Heart left ventricle (tissue), 16 donors: ENCODE data around the gene THAP11. TPM values are rescaled to one million over a fixed set of nuclear protein-coding genes. Genes with fewer than 3 reads are reported as not detected.

ENCODE experiments used
- ATAC-seq, 4 donors: fragments of 200-7000 bp; cut with Tn5 transposase; one replicate each; pipeline ENCODE4 v1.9.1; 2020 to 2022; ENCODE audit warnings: moderate library complexity in 4 of 4, mild to moderate bottlenecking in 3 of 4, moderate number of reproducible peaks in 1 of 4
- DNase-seq, 5 donors: peaks; one replicate each; pipeline ENCODE4 v3.0.0-alpha.2; 2020
- H3K27ac ChIP-seq, 12 donors: fragments of 200-600 bp; sonication (generic) in 4 of 12; one replicate each; pipeline versions ENCODE4 v1.5.0 to v1.8.0; 2016 to 2022; ENCODE audit warnings: mild to moderate bottlenecking in 2 of 12
- H3K27me3 ChIP-seq, 9 donors: fragments of 200-600 bp; sonication (generic) in 2 of 9; one replicate each; pipeline versions ENCODE4 v1.5.1 to v1.8.0; 2016 to 2022; ENCODE audit warnings: mild to moderate bottlenecking in 3 of 9
- H3K36me3 ChIP-seq, 9 donors: fragments of 200-600 bp; sonication (generic) in 2 of 9; one replicate each; pipeline versions ENCODE4 v1.5.0 to v1.8.0; 2018 to 2022; ENCODE audit warnings: mild to moderate bottlenecking in 2 of 9
- H3K4me1 ChIP-seq, 12 donors: fragments of 200-600 bp; sonication (generic) in 4 of 12; one replicate each; pipeline versions ENCODE4 v1.5.0 to v1.8.0; 2016 to 2022; ENCODE audit warnings: mild to moderate bottlenecking in 3 of 12
- H3K4me3 ChIP-seq, 12 donors: fragments of 200-600 bp; sonication (generic) in 4 of 12; one replicate each; pipeline versions ENCODE4 v1.5.0 to v1.8.0; 2017 to 2022; ENCODE audit warnings: mild to moderate bottlenecking in 9 of 12, moderate library complexity in 4 of 12
- H3K9me3 ChIP-seq, 12 donors: fragments of 200-600 bp; sonication (generic) in 4 of 12; one replicate each; pipeline versions ENCODE4 v1.5.0 to v1.8.0; 2016 to 2022; ENCODE audit warnings: mild to moderate bottlenecking in 1 of 12
- POLR2A ChIP-seq, 2 donors: fragments of 450-650 bp; IDR thresholded peaks; one replicate each; pipeline ENCODE4 v1.6.1; 2017; ENCODE audit warnings: antibody characterized with exemption in 2 of 2, mild to moderate bottlenecking in 2 of 2, moderate library complexity in 2 of 2
- WGBS, 4 donors: extraction: QIAGEN DNeasy Blood & Tissue Kit in 2 of 4; methylation state at CpG; one replicate each; pipeline versions ENCODE4 v1.1.5 to v1.1.7; 2013 to 2018; 5-methylcytosine and 5-hydroxymethylcytosine counted together
- intact Hi-C, 10 donors: fragments of 100-400 bp; cut with DNase I; formaldehyde crosslinking; loops; one replicate each; pipeline versions ENCODE4 v1.11.1 to v1.14.2; 2022
- polyA plus RNA-seq, 2 donors: library from polyadenylated mRNA; stranded (reverse); fragments of 200-250 nt; gene quantifications; one replicate each; pipeline ENCODE4 v1.2.3, GENCODE V29; 2013
- total RNA-seq, 9 donors: library from RNA; depleted of rRNA in 2 of 9; stranded (reverse); fragments of >200 nt in 2 of 9; fragmentation: NEBNext Ultra II Directional in 3 of 9; extraction: Animal tissue kit (Norgen Biotek cat#: 25700) in 3 of 9; gene quantifications; one replicate each; pipeline versions ENCODE4 v1.1.0 to v1.2.4, GENCODE V29; 2016 to 2023
- TF ChIP-seq, protein P1 (sequence below), 12 donors: fragments of 200-600 bp; sonication (generic) in 4 of 12; IDR thresholded peaks; one replicate each; pipeline versions ENCODE4 v1.5.0 to v1.8.0; 2018 to 2022; ENCODE audit warnings: antibody characterized with exemption in 12 of 12, mild to moderate bottlenecking in 5 of 12
- donor health status: ischemic (EF 13 %, LVEDD 7.1; RV severe dilation, severe dysfunction).
- donor health status: healthy with polysubstance abuse.
- donor health status: DM: no; HTN: yes; CAD: no.
- donor health status: DM: no; HTN: no; CAD: no.
- donor health status: ischemic (EF 25% LVEDD 6.9; RV normal size, moderate dysfunction).
- donor health status: ischemic (EF 25% LVEDD 5.7; RV mildly dilated, moderate dysfunction).
- donor health status: healthy.
- donor health status: DM: yes; HTN: yes; CAD: no.
- donor health status: ischemic (EF 35%, LVEDD 5.7; RV mildly dilated, moderate dysfunction).
- donor health status: nonischemic (EF 11% LVEDD 7.7; RV severe dilation, severe dysfunction).
- donor health status: DM: yes; HTN: yes; CAD: no.
- donor health status: PGD.
- donor health status: ischemic (EF 29% LVEDD 5.4; RV normal size, mild dysfunction).
- donor health status: nonischemic (EF 23%, LVEDD 6.1; RV moderate dilation, normal function).

THAP11 gene
- total and polyA plus RNA-seq, 11 donors: 10.6 to 87.5 (median 27.4) TPM

DNA sequence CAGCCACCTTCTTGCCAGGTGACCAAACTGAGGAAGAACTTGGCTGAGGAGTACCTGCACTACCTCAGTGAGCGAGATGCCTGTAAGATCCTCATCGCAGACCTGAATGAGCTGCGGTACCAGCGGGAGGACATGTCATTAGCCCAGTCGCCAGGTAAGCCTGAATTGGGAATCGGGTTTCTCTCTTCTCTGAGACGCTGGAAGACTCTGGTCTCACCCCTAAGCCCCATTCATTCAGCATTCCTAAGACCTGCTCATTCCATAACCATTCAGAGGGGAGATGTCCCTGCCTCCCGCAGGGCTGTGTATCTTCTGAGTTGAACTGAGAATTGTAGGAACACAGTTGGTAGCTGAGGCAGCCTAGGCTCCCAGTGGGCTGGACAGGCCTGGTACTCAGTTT lies 17.0 kb upstream of the THAP11 start:
- no peak overlapping the region for H3K4me3 ChIP-seq
- no peak for TF ChIP-seq POLR2A (IDR thresholded peaks at IDR 0.05)
- TF ChIP-seq, protein P1, sequence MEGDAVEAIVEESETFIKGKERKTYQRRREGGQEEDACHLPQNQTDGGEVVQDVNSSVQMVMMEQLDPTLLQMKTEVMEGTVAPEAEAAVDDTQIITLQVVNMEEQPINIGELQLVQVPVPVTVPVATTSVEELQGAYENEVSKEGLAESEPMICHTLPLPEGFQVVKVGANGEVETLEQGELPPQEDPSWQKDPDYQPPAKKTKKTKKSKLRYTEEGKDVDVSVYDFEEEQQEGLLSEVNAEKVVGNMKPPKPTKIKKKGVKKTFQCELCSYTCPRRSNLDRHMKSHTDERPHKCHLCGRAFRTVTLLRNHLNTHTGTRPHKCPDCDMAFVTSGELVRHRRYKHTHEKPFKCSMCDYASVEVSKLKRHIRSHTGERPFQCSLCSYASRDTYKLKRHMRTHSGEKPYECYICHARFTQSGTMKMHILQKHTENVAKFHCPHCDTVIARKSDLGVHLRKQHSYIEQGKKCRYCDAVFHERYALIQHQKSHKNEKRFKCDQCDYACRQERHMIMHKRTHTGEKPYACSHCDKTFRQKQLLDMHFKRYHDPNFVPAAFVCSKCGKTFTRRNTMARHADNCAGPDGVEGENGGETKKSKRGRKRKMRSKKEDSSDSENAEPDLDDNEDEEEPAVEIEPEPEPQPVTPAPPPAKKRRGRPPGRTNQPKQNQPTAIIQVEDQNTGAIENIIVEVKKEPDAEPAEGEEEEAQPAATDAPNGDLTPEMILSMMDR (IDR thresholded peaks at IDR 0.05): no peak
- peak in 1 of 5 donors; percentile 11 for DNase-seq
- WGBS, 4 donors: 87 to 91% (median 88%) methylated on average over 8 of the region's 8 CpGs
- intact Hi-C loops: loop anchor here in 1 of 10 donors (5.0 kb wide), 2 partner anchors 153 to 217 kb away; no protein-coding TSS in a partner anchor
- ATAC-seq: no peak
- H3K27ac ChIP-seq: no peak overlapping the region
- no peaks in the 10 kb centered on the region for H3K4me1 ChIP-seq
- no peaks in the 10 kb centered on the region for H3K27me3 ChIP-seq
- H3K36me3 ChIP-seq: peaks cover 0 to 38% (median 20%) of the 10 kb centered on the region in 9 donors
- no peaks in the 10 kb centered on the region for H3K9me3 ChIP-seq

DNA sequence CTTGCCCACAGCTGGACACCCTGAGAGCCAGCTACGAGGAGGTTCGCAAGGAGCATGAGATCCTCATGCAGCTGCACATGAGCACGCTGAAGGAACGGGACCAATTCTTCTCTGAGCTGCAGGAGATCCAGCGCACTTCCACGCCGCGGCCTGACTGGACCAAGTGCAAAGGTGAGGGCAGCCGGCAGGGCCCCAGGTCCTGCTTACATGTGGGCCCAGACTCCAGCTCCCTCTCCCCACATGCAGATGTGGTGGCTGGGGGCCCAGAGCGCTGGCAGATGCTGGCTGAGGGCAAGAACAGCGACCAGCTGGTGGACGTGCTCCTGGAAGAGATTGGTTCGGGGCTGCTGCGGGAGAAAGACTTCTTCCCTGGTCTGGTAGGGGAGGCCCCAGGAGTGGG lies 16.2 kb upstream of the THAP11 start:
- intact Hi-C loops: loop anchor here in 1 of 10 donors (5.0 kb wide), 2 partner anchors 154 to 216 kb away; no protein-coding TSS in a partner anchor
- ATAC-seq: no peak
- no peaks in the 10 kb centered on the region for H3K27me3 ChIP-seq
- H3K27ac ChIP-seq: no peak overlapping the region
- no peaks in the 10 kb centered on the region for H3K9me3 ChIP-seq
- H3K36me3 ChIP-seq: peaks cover 0 to 45% (median 28%) of the 10 kb centered on the region in 9 donors
- no peak overlapping the region for H3K4me3 ChIP-seq
- H3K4me1 ChIP-seq: no peaks in the 10 kb centered on the region
- TF ChIP-seq, protein P1 (IDR thresholded peaks at IDR 0.05): no peak
- no peak for TF ChIP-seq POLR2A (IDR thresholded peaks at IDR 0.05)
- peak in 1 of 5 donors; percentile 42 for DNase-seq
- WGBS, 4 donors: 88 to 96% (median 94%) methylated on average over 9 to 14 of the region's 14 CpGs

DNA sequence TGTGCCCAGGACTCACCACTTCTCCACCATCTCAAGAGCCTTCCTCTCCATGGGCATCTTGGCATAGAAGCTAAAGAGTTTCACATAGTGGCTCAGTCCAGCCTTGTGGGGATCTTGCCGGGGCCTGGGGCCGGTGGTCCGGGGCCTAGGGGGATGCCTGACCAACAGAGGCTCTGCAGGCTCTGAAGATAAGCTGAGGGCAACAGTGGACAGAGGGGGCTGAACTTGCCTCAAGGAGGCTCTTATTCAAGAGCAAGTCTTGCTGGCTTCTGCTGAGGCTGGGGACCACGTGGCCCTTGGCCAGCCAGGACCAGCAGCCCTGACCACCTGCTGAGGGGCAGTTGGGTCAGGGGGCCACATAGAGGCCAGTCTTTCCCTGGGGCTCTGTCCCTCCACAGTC lies 13.5 kb upstream of the THAP11 start:
- Histone ChIP-seq H3K9me3 (no peaks in the 10 kb centered on the region), H3K4me3 (no peak overlapping the region), H3K36me3 (peaks cover 0 to 58% (median 40%) of the 10 kb centered on the region in 9 donors), H3K4me1 (peaks cover 0 to 13% (median 8%) of the 10 kb centered on the region in 12 donors), H3K27ac (no peak overlapping the region), H3K27me3 (no peaks in the 10 kb centered on the region)
- no peak for ATAC-seq
- TF ChIP-seq POLR2A (IDR thresholded peaks at IDR 0.05): no peak
- TF ChIP-seq, protein P1 (IDR thresholded peaks at IDR 0.05): no peak
- peak in 1 of 5 donors; percentile 39 for DNase-seq
- intact Hi-C loops: loop anchor here in 1 of 10 donors (5.0 kb wide), 2 partner anchors 156 to 214 kb away; no protein-coding TSS in a partner anchor
- 94 to 96% (median 96%) methylated on average over 4 of the region's 4 CpGs; no CpG with 5 or more reads in 1 of the 4 donors for WGBS, 4 donors

DNA sequence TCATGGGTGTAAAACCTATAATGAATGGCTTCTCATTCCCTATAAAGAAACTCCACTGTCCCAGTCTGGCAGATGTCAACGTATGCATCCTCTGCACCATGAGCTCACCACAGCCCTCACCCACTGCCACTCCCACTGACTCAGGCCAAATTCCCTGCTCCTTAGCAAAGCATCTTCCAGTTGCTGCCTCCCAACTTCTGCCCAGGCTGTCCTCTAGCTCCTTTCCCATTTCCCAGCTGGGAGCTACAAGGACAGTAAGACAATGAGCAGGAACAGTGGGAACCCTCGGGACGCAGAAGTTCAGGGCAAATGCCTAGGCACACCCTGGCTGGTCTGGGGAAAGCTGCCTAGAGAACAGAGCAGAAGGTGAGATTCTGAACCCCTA lies 9.1 kb upstream of the THAP11 start:
- peak overlapping the region in 10 of 12 donors; percentile 1 to 86 (median 72) for H3K27ac ChIP-seq
- peaks cover 0 to 19% (median 14%) of the 10 kb centered on the region in 12 donors for H3K4me1 ChIP-seq
- H3K27me3 ChIP-seq: no peaks in the 10 kb centered on the region
- ATAC-seq (peak in 2 of 4 donors; percentile 1 to 16), DNase-seq (peak in 1 of 5 donors; percentile 18)
- TF ChIP-seq POLR2A (IDR thresholded peaks at IDR 0.05): no peak
- TF ChIP-seq, protein P1 (IDR thresholded peaks at IDR 0.05): no peak
- WGBS, 4 donors: 0 to 2% (median 0%) methylated on average over 3 of the region's 3 CpGs
- intact Hi-C loops: loop anchor here in 7 of 10 donors (5.0 to 10.0 kb wide), 5 partner anchors 39 to 168 kb away; partner anchors contain the start of genes EDC4 (in 2 of the 7), ACD (in 1 of the 7), C16orf86 (in 1 of the 7) and ENKD1 (in 1 of the 7)
- peaks cover 0 to 43% (median 40%) of the 10 kb centered on the region in 9 donors for H3K36me3 ChIP-seq
- H3K4me3 ChIP-seq: peak overlapping the region; percentile 60 to 94 (median 81)
- no peaks in the 10 kb centered on the region for H3K9me3 ChIP-seq
